HepG2 (cell line): ENCODE data around the gene KRTAP10-2. TPM values are rescaled to one million over a fixed set of nuclear protein-coding genes. Genes with fewer than 3 reads are reported as not detected.

ENCODE experiments used
- DPF2 ChIP-seq: sonication (generic); formaldehyde crosslinking; IDR thresholded peaks from 2 replicates; pipeline ENCODE4 v1.4.0; 2020; ENCODE audit warnings: mild to moderate bottlenecking, low read depth, missing genetic modification reagents, borderline replicate concordance
- FIP1L1 ChIP-seq: fragments of 200-400 bp; formaldehyde crosslinking; IDR thresholded peaks from 2 replicates; pipeline ENCODE4 v1.6.1; 2018; ENCODE audit warnings: low read depth, mild to moderate bottlenecking, low read length, moderate library complexity, borderline replicate concordance; ENCODE audit not compliant: insufficient read depth
- GABPA ChIP-seq, 2 experiments: IDR thresholded peaks; 2 replicates each; pipeline ENCODE4 v1.6.1; 2011 to 2016; ENCODE audit warnings: low read depth in 2 of 2, low read length in 1 of 2, missing biosample characterization in 1 of 2, missing genetic modification characterization in 1 of 2
- HOXA3 ChIP-seq: sonication (generic); formaldehyde crosslinking; IDR thresholded peaks from 2 replicates; pipeline ENCODE4 v1.5.0; 2020; ENCODE audit warnings: missing genetic modification reagents
- HOXA9 ChIP-seq: sonication (generic); formaldehyde crosslinking; IDR thresholded peaks from 2 replicates; pipeline ENCODE4 v1.8.1; 2022; ENCODE audit warnings: missing genetic modification reagents, mild to moderate bottlenecking, moderate library complexity, borderline replicate concordance
- KLF6 ChIP-seq: IDR thresholded peaks from 2 replicates; pipeline ENCODE4 v1.8.0; 2016; ENCODE audit warnings: missing biosample characterization, missing genetic modification reagents
- NFYB ChIP-seq: sonication (generic); formaldehyde crosslinking; IDR thresholded peaks from 2 replicates; pipeline ENCODE4 v1.4.0; 2020; ENCODE audit warnings: missing genetic modification reagents
- POGZ ChIP-seq: sonication (generic); formaldehyde crosslinking; IDR thresholded peaks from 2 replicates; pipeline ENCODE4 v1.4.0; 2020; ENCODE audit warnings: mild to moderate bottlenecking, missing genetic modification reagents
- ZNF263 ChIP-seq: sonication (generic); formaldehyde crosslinking; IDR thresholded peaks from 2 replicates; pipeline ENCODE4 v1.4.0; 2020; ENCODE audit warnings: missing genetic modification reagents
- ZNF724P ChIP-seq: sonication (generic); formaldehyde crosslinking; IDR thresholded peaks from 2 replicates; pipeline ENCODE4 v1.8.0; 2022; ENCODE audit warnings: missing genetic modification reagents, borderline replicate concordance
- polyA plus RNA-seq, 8 experiments: library from polyadenylated mRNA; depleted of rRNA in 3 of 8; stranded (reverse) in 7 of 8; unstranded in 1 of 8; fragments of >200 nt; fragmentation: Illumina TruSeq in 4 of 8; extraction: Trizol in 4 of 8; gene quantifications; 2 replicates each; pipeline versions ENCODE4 v1.2.1 to v1.2.3, GENCODE V29; 2011 to 2016; ENCODE audit warnings: low read depth in 4 of 8, missing spikeins in 1 of 8, mixed read lengths in 1 of 8; ENCODE audit not compliant: insufficient read depth in 1 of 8
- total RNA-seq, 5 experiments: library from RNA; depleted of rRNA; stranded (reverse); fragments of >200 nt; fragmentation: Illumina TruSeq; extraction: Trizol; gene quantifications; 2 replicates each; pipeline ENCODE4 v1.2.3, GENCODE V29; 2016; ENCODE audit warnings: low read depth in 1 of 5
- TF ChIP-seq, protein P1 (sequence below): sonication (generic); formaldehyde crosslinking; IDR thresholded peaks from 2 replicates; pipeline ENCODE4 v1.8.1; 2023; ENCODE audit warnings: mild to moderate bottlenecking, moderate library complexity, missing genetic modification reagents
- TF ChIP-seq, protein P2 (sequence below): sonication (generic); formaldehyde crosslinking; IDR thresholded peaks from 2 replicates; pipeline ENCODE4 v1.4.0; 2020; ENCODE audit warnings: mild to moderate bottlenecking, missing genetic modification reagents
- TF ChIP-seq, protein P3 (sequence below): sonication (generic); formaldehyde crosslinking; IDR thresholded peaks from 2 replicates; pipeline ENCODE4 v1.5.0; 2020; ENCODE audit warnings: missing genetic modification reagents
- TF ChIP-seq, protein P4 (sequence below): sonication (generic); formaldehyde crosslinking; conservative IDR thresholded peaks from 2 replicates; pipeline ENCODE4 v1.4.0; 2020; ENCODE audit warnings: missing genetic modification reagents
- TF ChIP-seq, protein P5 (sequence below): sonication (generic); formaldehyde crosslinking; IDR thresholded peaks from 2 replicates; pipeline ENCODE4 v1.9.0; 2022; ENCODE audit warnings: low read depth, missing genetic modification reagents
- TF ChIP-seq, protein P6 (sequence below): IDR thresholded peaks from 2 replicates; pipeline ENCODE4 v1.6.1; 2018; ENCODE audit warnings: missing genetic modification reagents

Gene KRTAP10-2
- total and polyA plus RNA-seq, 2 of the 13 experiments (the other 11 are each of a cell fraction or from before 2014, with no cell fraction given), result not detected

DNA sequence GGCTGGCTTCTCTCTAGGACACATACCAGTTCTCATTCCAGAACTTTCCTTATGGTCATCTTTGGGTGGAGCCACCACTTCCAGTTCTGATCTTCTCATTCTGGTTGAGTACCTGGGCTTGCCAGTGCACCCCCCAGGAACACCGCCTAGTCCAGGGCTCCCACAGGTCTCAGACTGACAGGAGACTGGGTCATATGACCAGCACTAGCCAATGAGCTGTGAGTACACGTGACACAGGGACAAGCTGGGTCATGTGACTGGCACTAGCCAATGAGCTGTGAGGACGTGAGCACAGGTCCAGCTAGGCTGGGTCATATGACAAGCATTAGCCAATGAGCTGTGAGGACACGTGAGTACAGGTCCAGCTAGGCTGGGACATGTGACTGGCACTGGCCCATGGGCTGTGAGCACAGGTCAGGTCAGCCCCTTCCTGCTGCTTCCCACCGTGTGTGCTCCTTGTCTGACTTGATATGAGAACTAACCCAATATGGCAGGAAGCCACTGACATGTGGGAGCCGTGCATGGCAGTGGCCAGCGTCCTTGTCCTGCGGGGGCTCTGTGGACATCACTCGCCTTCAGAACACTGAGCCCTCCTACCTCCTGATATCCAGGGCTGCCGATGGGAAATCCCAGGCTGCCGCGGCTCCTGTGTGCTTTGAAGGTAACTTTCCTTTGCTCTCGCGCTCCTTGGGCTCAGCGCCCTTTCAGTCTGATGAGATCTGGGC is 34.0 kb downstream of the KRTAP10-2 start (continued):
- TF ChIP-seq ZNF263 (CRISPR knock-in tag) (0 out of 2 replicates have a peak, but pooled peaks have one; percentile 27), GABPA (IDR thresholded peaks at IDR 0.05; ENCODE audit: low read depth, low read length) (no peak), GABPA (CRISPR knock-in tag; IDR thresholded peaks at IDR 0.05; ENCODE audit: low read depth) (0 out of 2 replicates have a peak, but pooled peaks have one; percentile 39), NFYB (CRISPR knock-in tag) (peak; percentile 88), KLF6 (CRISPR knock-in tag) (no peak), FIP1L1 (no peak), POGZ (CRISPR knock-in tag) (peak; percentile 84), HOXA3 (CRISPR knock-in tag) (peak; percentile 66; the same call in 1 of the 2 replicates), HOXA9 (CRISPR knock-in tag) (no peak), ZNF724P (CRISPR knock-in tag) (0 out of 2 replicates have a peak, but pooled peaks have one; percentile 53), DPF2 (CRISPR knock-in tag) (no peak)
- TF ChIP-seq, protein P1, sequence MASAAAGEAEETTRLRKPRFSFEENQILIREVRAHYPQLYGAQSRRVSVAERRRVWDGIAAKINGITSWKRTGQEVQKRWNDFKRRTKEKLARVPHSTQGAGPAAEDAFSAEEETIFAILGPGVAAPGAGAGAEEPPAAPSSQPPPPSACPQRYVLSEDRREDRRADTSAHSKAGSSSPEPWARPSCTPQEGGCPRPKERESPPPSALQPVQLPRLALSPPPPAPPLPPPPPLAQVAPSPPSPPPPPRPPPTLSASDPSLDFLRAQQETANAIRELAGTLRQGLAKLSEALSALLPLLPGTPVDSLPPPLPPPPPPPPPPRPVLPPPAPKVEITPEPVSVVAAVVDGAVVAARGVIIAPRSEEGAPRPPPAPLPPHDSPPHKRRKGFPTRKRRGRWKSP (CRISPR knock-in tag), result no peak; the same call in 1 of the 2 replicates
- TF ChIP-seq, protein P2, sequence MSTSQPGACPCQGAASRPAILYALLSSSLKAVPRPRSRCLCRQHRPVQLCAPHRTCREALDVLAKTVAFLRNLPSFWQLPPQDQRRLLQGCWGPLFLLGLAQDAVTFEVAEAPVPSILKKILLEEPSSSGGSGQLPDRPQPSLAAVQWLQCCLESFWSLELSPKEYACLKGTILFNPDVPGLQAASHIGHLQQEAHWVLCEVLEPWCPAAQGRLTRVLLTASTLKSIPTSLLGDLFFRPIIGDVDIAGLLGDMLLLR (CRISPR knock-in tag), result no peak
- TF ChIP-seq, protein P3, sequence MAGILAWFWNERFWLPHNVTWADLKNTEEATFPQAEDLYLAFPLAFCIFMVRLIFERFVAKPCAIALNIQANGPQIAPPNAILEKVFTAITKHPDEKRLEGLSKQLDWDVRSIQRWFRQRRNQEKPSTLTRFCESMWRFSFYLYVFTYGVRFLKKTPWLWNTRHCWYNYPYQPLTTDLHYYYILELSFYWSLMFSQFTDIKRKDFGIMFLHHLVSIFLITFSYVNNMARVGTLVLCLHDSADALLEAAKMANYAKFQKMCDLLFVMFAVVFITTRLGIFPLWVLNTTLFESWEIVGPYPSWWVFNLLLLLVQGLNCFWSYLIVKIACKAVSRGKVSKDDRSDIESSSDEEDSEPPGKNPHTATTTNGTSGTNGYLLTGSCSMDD (CRISPR knock-in tag), result no peak
- TF ChIP-seq, protein P4, sequence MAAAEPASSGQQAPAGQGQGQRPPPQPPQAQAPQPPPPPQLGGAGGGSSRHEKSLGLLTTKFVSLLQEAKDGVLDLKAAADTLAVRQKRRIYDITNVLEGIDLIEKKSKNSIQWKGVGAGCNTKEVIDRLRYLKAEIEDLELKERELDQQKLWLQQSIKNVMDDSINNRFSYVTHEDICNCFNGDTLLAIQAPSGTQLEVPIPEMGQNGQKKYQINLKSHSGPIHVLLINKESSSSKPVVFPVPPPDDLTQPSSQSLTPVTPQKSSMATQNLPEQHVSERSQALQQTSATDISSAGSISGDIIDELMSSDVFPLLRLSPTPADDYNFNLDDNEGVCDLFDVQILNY (CRISPR knock-in tag), result no peak
- TF ChIP-seq, protein P5, sequence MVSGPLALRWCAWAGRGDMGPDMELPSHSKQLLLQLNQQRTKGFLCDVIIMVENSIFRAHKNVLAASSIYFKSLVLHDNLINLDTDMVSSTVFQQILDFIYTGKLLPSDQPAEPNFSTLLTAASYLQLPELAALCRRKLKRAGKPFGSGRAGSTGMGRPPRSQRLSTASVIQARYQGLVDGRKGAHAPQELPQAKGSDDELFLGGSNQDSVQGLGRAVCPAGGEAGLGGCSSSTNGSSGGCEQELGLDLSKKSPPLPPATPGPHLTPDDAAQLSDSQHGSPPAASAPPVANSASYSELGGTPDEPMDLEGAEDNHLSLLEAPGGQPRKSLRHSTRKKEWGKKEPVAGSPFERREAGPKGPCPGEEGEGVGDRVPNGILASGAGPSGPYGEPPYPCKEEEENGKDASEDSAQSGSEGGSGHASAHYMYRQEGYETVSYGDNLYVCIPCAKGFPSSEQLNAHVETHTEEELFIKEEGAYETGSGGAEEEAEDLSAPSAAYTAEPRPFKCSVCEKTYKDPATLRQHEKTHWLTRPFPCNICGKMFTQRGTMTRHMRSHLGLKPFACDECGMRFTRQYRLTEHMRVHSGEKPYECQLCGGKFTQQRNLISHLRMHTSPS (CRISPR knock-in tag), result no peak
- TF ChIP-seq, protein P6, sequence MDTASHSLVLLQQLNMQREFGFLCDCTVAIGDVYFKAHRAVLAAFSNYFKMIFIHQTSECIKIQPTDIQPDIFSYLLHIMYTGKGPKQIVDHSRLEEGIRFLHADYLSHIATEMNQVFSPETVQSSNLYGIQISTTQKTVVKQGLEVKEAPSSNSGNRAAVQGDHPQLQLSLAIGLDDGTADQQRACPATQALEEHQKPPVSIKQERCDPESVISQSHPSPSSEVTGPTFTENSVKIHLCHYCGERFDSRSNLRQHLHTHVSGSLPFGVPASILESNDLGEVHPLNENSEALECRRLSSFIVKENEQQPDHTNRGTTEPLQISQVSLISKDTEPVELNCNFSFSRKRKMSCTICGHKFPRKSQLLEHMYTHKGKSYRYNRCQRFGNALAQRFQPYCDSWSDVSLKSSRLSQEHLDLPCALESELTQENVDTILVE (CRISPR knock-in tag), result 0 out of 2 replicates have a peak, but pooled peaks have one; percentile 14
